GM18505 (cell line): ENCODE results near the gene STIM2.
"Not testable (repeated sequence)": the region's sequence is repeated elsewhere in the genome, so short reads cannot be mapped to it uniquely, and the experiment has no call there.

ENCODE experiments used
- ATAC-seq: cut with Tn5 transposase; IDR thresholded peaks from one replicate; pipeline ENCODE4 v1.9.1; 2021; ENCODE audit not compliant: unreplicated experiment
- POLR2A ChIP-seq: IDR thresholded peaks from 4 replicates; pipeline ENCODE4 v1.6.1; 2011; ENCODE audit warnings: borderline replicate concordance; ENCODE audit not compliant: insufficient read depth, insufficient read length; ENCODE audit errors: extremely low read depth

The STIM2 gene

GRCh38 chr4:26887143-26887542, 26.5 kb downstream of the STIM2 start:
- no peak for TF ChIP-seq POLR2A
- ATAC-seq = no peak

GRCh38 chr4:26887809-26888208, 27.2 kb downstream of the STIM2 start:
- no peak for ATAC-seq
- no peak for TF ChIP-seq POLR2A

GRCh38 chr4:26889356-26889755, 28.7 kb downstream of the STIM2 start:
- TF ChIP-seq POLR2A = no peak
- ATAC-seq = no peak

GRCh38 chr4:26891054-26891453, 30.4 kb downstream of the STIM2 start:
- no peak for ATAC-seq
- no peak for TF ChIP-seq POLR2A

- ATAC-seq = no peak
- no peak for TF ChIP-seq POLR2A
These were observed 31.2 kb downstream of the STIM2 start for GRCh38 chr4:26891867-26892266.

DNA sequence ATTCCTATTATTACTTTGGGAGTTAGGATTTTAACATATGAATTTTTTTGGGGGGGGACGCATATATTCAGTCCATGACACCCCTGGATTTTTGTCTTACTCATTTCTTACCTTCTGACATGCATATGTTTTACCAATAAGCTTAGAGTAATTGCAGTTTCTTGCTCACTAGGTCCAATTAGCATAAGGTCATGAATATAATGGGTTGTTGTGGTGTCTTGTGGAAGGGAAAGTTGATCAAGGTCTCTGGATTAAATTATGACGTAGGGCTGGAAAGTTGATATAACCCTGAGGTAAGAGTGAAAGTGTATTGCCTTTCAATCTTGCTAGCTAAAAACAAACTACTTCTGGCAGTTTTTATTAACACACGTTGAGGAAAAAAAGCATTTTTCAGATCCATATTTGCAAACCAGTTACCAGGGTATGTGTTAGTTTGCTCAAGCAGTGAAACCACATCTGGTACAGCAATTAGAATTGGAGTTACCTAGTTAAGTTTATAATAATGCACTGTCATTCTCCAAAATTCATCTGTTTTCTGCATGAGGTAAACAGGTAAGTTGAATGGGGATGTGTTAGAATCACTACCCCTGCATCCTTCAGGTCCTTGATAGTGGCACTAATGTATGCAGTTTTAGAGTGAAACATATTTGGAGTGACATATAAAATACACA, 32.0 kb downstream of the STIM2 start:
- no peak for ATAC-seq
- no peak for TF ChIP-seq POLR2A

GRCh38 chr4:26893491-26893890, 32.9 kb downstream of the STIM2 start:
- TF ChIP-seq POLR2A = no peak
- ATAC-seq = no peak

DNA sequence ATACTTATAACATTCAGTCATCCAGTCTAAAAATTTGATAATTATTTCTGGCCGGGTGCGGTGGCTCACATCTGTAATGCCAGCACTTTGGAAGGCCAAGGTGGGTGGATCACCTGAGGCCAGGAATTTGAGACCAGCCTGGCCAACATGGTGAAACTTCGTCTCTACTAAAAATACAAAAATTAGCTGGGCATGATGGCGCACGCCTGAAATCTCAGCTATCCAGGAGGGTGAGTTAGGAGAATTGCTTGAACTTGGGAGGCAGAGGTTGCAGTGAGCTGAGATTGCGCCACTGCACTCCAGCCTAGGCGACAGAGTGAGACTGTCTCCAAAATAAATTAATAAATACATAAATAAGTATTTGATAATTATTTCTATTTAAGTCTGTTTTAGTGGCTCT, 34.2 kb downstream of the STIM2 start:
- not testable (repeated sequence) for ATAC-seq

- TF ChIP-seq POLR2A = no peak
- no peak for ATAC-seq
These were observed 36.0 kb downstream of the STIM2 start for GRCh38 chr4:26896636-26897035.

DNA sequence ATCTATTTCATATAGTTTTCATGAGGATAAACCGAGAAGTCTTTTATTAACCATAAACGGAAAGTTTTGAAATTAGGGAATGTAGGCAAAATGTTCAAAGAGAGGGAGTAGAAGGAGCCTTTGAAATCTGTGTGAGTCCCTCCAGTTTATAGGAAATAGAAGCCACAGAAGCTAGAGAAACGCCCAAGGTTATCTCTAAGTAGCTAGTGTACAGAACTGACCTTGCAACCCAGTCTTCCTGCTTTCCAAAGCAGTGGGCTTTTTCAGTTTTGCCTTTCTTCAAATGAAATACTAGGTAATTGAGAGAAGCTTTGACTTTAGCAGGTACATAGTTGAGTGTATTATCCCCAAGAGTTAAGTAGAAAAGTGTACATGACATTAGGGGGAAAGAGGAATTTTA, 39.4 kb downstream of the STIM2 start:
- ATAC-seq = no peak

DNA sequence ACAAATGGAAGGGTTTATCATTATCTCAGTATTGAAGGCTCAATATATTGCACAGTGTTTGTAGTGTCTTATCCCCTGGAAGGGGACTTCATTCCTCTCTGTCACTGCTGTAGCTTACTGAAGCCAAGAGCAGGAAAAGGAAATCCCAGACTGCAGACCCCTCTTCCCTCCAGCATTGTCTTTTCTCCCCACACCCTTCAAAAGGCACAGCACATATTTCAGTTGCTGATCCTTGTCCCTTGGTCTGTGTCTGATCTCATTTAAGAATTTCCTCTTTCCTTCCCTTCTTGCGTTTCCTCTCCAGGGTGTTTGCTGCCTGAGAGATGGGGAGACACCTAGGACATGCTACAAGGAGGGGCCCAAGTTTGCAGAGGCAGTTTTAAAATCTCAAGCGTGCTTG, 40.1 kb downstream of the STIM2 start:
- TF ChIP-seq POLR2A = no peak
- ATAC-seq = no peak

More for the DNA sequence above, 39.4 kb downstream of the STIM2 start:
- TF ChIP-seq POLR2A = no peak

DNA sequence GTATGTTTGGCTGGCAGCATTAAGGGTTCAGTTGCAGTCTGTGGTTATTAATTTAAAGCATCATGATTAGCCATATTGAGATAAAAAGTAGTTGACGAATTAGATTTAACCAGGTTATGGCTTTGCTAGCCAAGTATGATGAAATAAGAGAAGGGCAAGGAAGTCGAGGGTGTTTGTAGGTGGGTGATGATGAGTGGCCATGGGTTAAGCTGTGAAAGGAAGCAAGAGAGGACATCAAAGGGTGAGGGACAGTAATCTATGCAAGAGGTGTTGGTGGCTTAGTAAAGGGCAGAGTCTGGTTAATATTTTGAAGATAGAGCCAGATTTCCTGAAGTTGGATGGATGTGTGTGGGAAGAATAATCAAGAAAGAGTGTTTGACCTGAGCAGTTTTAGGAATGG, 44.5 kb downstream of the STIM2 start:
- no peak for TF ChIP-seq POLR2A
- ATAC-seq = no peak

- no peak for TF ChIP-seq POLR2A
- no peak for ATAC-seq
These were observed 47.3 kb downstream of the STIM2 start for GRCh38 chr4:26907731-26908599.

DNA sequence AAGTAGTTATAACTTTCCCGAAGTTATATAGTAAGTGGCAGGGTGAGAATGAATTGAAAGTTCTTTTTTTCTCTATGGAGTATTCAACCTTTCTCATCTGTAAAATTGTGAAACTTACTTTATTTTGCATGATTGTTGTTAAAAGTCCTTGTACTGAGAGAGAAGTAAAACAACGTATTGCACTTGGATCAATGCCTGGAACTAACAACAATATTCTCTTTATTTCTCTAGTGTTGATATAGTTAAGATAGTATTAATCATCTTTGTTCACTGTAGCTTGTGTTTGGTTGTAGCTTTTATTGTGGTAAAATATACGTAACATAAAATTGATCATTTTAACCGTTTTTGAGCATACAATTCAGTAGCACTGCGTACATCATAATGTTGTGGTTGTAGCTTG, 48.7 kb downstream of the STIM2 start:
- TF ChIP-seq POLR2A = no peak
- ATAC-seq = no peak

DNA sequence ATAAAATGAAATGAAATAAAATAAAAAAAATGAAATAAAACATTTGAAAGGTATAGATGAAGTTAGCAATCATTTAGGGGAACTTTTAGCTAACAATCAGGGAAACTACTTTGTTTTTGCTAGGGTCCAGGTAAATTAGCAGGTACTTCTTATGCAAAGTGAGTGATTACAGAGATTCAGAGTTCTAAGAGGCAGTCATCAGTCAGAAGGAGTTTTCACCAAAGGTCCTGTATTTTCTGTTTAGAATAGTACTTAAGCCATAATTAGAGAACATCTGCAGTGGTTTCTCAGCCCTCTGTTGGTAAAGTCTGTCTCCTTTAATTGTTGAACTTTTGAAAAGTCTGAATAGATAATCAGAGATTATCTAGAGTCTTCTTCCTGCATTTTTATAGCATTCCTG, 50.6 kb downstream of the STIM2 start:
- no peak for ATAC-seq
- no peak for TF ChIP-seq POLR2A

- TF ChIP-seq POLR2A = no peak
- ATAC-seq = no peak
These were observed 51.4 kb downstream of the STIM2 start for GRCh38 chr4:26912069-26912468.
